Measurements from ENCODE around the gene ILF2. TPM values are rescaled to one million over a fixed set of nuclear protein-coding genes. Genes with fewer than 3 reads are reported as not detected.
"Not testable (repeated sequence)": the region's sequence is repeated elsewhere in the genome, so short reads cannot be mapped to it uniquely, and the experiment has no call there.

The ILF2 gene
- total RNA-seq, 1 donor from 2014 or later, result 148 TPM

DNA sequence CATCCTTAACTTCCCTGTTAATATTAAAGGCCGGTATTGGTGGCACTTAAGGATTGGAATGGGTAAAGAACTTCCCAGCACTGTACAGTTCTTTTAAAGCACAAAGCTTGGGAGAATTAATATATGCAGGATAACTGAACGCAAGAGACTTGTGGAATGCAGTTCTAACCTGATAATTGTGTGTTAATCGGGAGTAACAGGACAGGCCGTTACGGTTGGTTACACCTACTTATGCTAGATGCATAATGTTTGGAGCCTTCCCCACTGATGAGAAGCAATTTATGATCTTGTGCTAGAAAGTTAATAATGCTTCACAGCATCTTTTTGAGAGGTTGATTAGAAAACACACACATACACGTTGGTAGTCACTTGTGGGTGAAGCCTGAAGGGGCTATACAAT, 29.9 kb downstream of the ILF2 start:
- H3K27ac ChIP-seq (ENCODE audit: low read depth, low read length), result peak overlapping the region; percentile 79
- no peaks in the 10 kb centered on the region for H3K27me3 ChIP-seq (ENCODE audit: control insufficient read depth in 3 of 3, insufficient read depth in 3 of 3, low read length in 3 of 3)
- H3K9ac ChIP-seq (ENCODE audit: low read depth in 1 of 3, low read length in 3 of 3), result peak overlapping the region in 1 of 3 donors; percentile 45
- H3K4me3 ChIP-seq (ENCODE audit: low read length in 3 of 3), result no peak overlapping the region
- H3K36me3 ChIP-seq (ENCODE audit: control insufficient read depth in 3 of 3, insufficient read depth in 3 of 3, low read length in 3 of 3), result peaks cover 39 to 83% (median 63%) of the 10 kb centered on the region in 3 donors
- H3K4me1 ChIP-seq (ENCODE audit: control insufficient read depth in 3 of 3, insufficient read depth in 3 of 3, low read length in 3 of 3), result peaks cover 52 to 82% (median 63%) of the 10 kb centered on the region in 3 donors
- no peaks in the 10 kb centered on the region for H3K9me3 ChIP-seq (ENCODE audit: control insufficient read depth in 3 of 3, low read length in 3 of 3)

DNA sequence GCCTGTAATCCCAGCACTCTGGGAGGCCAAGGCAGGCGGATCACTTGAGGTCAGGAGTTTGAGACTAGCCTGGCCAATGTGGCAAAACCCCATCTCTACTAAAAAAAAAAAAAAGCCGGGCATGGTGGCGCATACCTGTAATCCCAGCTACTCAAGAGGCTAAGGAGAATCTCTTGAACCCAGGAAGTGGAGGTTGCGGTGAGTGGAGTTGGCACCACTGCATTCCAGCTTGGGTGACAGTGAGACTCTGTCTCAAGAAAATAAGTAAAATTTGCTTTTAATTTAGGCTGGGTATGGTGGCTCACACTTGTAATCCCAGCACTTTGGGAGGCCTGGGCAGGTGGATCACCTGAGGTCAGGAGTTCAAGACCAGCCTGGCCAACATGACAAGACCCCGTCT, 30.6 kb downstream of the ILF2 start:
- not testable (repeated sequence) for H3K9ac ChIP-seq (ENCODE audit: low read depth in 1 of 3, low read length in 3 of 3); H3K4me3 ChIP-seq (ENCODE audit: low read length in 3 of 3); H3K9me3 ChIP-seq (ENCODE audit: control insufficient read depth in 3 of 3, low read length in 3 of 3); H3K27me3 ChIP-seq (ENCODE audit: control insufficient read depth in 3 of 3, insufficient read depth in 3 of 3, low read length in 3 of 3)
- peak overlapping the region; percentile 79 for H3K27ac ChIP-seq (ENCODE audit: low read depth, low read length)
- H3K36me3 ChIP-seq (ENCODE audit: control insufficient read depth in 3 of 3, insufficient read depth in 3 of 3, low read length in 3 of 3), result peaks cover 33 to 77% (median 57%) of the 10 kb centered on the region in 3 donors
- peaks cover 55 to 83% (median 69%) of the 10 kb centered on the region in 3 donors for H3K4me1 ChIP-seq (ENCODE audit: control insufficient read depth in 3 of 3, insufficient read depth in 3 of 3, low read length in 3 of 3)

DNA sequence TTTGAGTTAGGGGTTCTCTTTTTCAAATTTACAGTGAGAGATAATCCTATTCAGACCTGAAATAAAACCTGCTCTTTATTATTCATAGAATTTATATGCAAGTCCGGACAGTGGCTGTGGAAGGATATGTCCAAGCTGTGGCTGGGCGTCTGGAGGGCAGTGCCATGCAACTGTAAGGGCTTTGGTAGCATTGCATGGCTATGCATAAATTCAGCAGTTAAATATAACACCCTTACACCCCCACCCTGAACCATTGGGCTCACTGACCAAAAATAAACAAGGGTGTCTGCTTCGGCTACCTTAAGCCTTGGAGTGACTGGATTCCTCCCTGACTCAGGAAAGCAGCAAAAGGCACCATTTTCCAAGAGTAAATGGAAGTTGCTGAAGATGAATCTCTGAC, 31.5 kb downstream of the ILF2 start:
- Histone ChIP-seq H3K4me1 (ENCODE audit: control insufficient read depth in 3 of 3, insufficient read depth in 3 of 3, low read length in 3 of 3) (peaks cover 53 to 84% (median 70%) of the 10 kb centered on the region in 3 donors), H3K9me3 (ENCODE audit: control insufficient read depth in 3 of 3, low read length in 3 of 3) (no peaks in the 10 kb centered on the region), H3K27ac (ENCODE audit: low read depth, low read length) (peak overlapping the region; percentile 79), H3K4me3 (ENCODE audit: low read length in 3 of 3) (peak overlapping the region in 1 of 3 donors; percentile 27), H3K9ac (ENCODE audit: low read depth in 1 of 3, low read length in 3 of 3) (peak overlapping the region in 2 of 3 donors; percentile 51 to 65), H3K36me3 (ENCODE audit: control insufficient read depth in 3 of 3, insufficient read depth in 3 of 3, low read length in 3 of 3) (peaks cover 27 to 69% (median 51%) of the 10 kb centered on the region in 3 donors), H3K27me3 (ENCODE audit: control insufficient read depth in 3 of 3, insufficient read depth in 3 of 3, low read length in 3 of 3) (no peaks in the 10 kb centered on the region)

DNA sequence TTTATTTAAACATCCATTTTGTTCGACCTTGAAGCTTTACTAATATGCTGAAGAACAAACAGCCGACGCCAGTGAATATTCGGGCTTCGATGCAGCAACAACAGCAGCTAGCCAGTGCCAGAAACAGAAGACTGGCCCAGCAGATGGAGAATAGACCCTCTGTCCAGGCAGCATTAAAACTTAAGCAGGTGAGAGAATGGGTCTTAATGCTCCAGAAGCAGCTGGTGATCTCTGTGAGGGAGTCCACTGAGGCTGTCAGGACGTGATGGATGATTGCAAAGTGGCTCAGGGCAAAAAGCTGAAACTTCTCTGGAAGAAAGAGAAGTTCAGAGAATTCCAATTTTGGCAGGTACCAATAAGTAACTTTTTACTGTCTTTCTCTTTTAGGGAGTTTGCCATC, 32.5 kb downstream of the ILF2 start:
- peaks cover 49 to 81% (median 65%) of the 10 kb centered on the region in 3 donors for H3K4me1 ChIP-seq (ENCODE audit: control insufficient read depth in 3 of 3, insufficient read depth in 3 of 3, low read length in 3 of 3)
- no peaks in the 10 kb centered on the region for H3K27me3 ChIP-seq (ENCODE audit: control insufficient read depth in 3 of 3, insufficient read depth in 3 of 3, low read length in 3 of 3)
- H3K9me3 ChIP-seq (ENCODE audit: control insufficient read depth in 3 of 3, low read length in 3 of 3), result no peaks in the 10 kb centered on the region
- peak overlapping the region; percentile 79 for H3K27ac ChIP-seq (ENCODE audit: low read depth, low read length)
- H3K36me3 ChIP-seq (ENCODE audit: control insufficient read depth in 3 of 3, insufficient read depth in 3 of 3, low read length in 3 of 3), result peaks cover 30 to 59% (median 49%) of the 10 kb centered on the region in 3 donors
- H3K9ac ChIP-seq (ENCODE audit: low read depth in 1 of 3, low read length in 3 of 3), result peak overlapping the region; percentile 1 to 51 (median 33)
- H3K4me3 ChIP-seq (ENCODE audit: low read length in 3 of 3), result peak overlapping the region in 1 of 3 donors; percentile 46

DNA sequence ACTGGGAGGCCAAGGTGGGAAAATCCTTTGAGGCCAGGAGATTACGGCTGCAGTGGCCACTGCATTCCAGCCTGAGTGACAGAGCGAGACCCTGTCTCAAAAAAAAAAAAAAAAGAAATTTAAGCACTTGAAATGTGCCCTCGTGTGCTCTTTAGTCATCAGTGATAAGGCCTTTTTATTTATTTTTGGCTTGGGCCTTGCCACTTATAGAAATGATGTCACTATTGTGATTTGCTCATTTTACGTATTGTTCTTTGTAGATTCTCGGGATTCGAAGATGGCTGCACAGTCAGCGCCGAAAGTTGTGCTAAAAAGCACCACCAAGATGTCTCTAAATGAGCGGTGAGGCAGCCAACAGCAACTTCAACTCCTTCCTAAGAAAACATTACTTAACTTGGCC, 34.5 kb downstream of the ILF2 start:
- H3K36me3 ChIP-seq (ENCODE audit: control insufficient read depth in 3 of 3, insufficient read depth in 3 of 3, low read length in 3 of 3), result peaks cover 21 to 47% (median 30%) of the 10 kb centered on the region in 3 donors
- H3K4me1 ChIP-seq (ENCODE audit: control insufficient read depth in 3 of 3, insufficient read depth in 3 of 3, low read length in 3 of 3), result peaks cover 60 to 72% (median 72%) of the 10 kb centered on the region in 3 donors
- no peaks in the 10 kb centered on the region for H3K27me3 ChIP-seq (ENCODE audit: control insufficient read depth in 3 of 3, insufficient read depth in 3 of 3, low read length in 3 of 3)
- no peaks in the 10 kb centered on the region for H3K9me3 ChIP-seq (ENCODE audit: control insufficient read depth in 3 of 3, low read length in 3 of 3)
- peak overlapping the region; percentile 79 for H3K27ac ChIP-seq (ENCODE audit: low read depth, low read length)
- peak overlapping the region; percentile 45 to 99 (median 56) for H3K4me3 ChIP-seq (ENCODE audit: low read length in 3 of 3)
- H3K9ac ChIP-seq (ENCODE audit: low read depth in 1 of 3, low read length in 3 of 3), result peak overlapping the region in 1 of 3 donors; percentile 70

DNA sequence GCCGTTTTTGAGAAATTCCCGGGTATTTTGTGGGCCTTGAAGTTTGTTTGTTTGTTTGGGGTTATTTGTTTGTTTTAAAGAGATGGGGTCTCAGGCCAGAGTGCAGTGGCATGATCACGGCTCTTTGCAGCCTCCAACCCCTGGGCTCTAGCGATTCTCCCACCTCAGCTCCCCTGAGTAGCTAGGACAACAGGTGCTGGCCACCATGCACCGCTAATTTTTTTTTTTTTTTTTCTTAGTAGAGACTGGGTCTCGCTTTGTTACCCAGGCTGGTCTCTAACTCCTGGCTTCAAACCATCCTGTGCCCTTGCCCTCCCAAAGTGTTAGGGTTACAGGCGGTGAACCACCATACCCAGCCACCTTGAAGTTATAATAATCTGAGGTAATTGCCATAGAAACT, 34.9 kb downstream of the ILF2 start:
- peak overlapping the region; percentile 43 to 99 (median 70) for H3K9ac ChIP-seq (ENCODE audit: low read depth in 1 of 3, low read length in 3 of 3)

DNA sequence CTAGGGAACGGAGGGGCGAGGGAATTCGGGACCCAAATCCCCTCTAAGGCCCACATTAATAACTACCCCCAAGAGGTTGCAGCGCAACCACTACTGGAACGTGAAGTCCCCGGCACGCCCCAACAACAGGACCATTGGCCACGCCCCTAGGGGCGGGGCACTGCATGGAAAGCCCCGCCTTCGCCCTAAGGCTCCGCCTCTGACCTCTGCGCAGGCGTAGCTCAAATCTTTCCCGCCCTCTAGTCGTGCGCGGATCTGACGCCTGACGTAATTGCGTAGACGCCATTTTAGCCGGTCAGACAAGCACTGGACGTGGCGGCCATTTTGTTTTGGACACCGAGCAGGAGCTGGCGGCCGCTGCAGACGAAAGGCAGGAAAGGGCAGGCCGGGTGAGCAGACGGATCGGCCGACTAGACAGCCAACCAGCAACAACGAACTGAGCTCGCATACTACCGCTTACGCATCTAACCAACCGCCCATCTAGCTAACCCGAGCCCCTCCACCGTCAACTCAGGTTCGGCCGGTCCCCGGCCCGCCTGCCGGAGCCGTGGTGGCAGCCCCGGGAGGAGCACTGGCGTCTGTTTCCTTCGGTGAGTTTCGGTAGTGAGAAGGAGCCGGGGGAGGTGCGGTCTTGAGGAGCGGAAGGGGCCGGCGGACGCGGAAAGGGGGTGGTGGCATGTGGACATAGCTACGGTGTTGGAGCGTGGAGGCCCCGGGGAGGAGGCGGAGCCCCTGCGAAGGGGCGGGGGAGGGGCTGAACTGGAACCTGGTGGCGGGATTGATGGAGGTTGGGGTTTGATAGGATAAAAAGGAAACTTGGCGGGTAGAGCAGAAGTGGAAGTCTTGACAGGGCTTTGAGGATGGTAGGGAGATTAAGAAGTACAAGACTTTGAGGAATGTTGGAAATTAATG, 36.8 kb downstream of the ILF2 start, which contains the start of gene CHTOP:
Gene CHTOP (plus strand): TSS at position 313 of the 912 bp plus-strand sequence. CDS start 2,523 bp downstream, outside the sequence.
- Histone ChIP-seq H3K36me3 (ENCODE audit: control insufficient read depth in 3 of 3, insufficient read depth in 3 of 3, low read length in 3 of 3) (peaks cover 19 to 28% (median 20%) of the 10 kb centered on the region in 3 donors), H3K27ac (ENCODE audit: low read depth, low read length) (peak within 1 kb of the TSS; percentile 99), H3K27me3 (ENCODE audit: control insufficient read depth in 3 of 3, insufficient read depth in 3 of 3, low read length in 3 of 3) (no peaks in the 10 kb centered on the region)

More for the DNA sequence above, 34.9 kb downstream of the ILF2 start:
- Histone ChIP-seq H3K27me3 (ENCODE audit: control insufficient read depth in 3 of 3, insufficient read depth in 3 of 3, low read length in 3 of 3) (no peaks in the 10 kb centered on the region), H3K27ac (ENCODE audit: low read depth, low read length) (peak overlapping the region; percentile 79), H3K9me3 (ENCODE audit: control insufficient read depth in 3 of 3, low read length in 3 of 3) (no peaks in the 10 kb centered on the region), H3K36me3 (ENCODE audit: control insufficient read depth in 3 of 3, insufficient read depth in 3 of 3, low read length in 3 of 3) (peaks cover 19 to 43% (median 26%) of the 10 kb centered on the region in 3 donors), H3K4me1 (ENCODE audit: control insufficient read depth in 3 of 3, insufficient read depth in 3 of 3, low read length in 3 of 3) (peaks cover 63 to 72% (median 72%) of the 10 kb centered on the region in 3 donors), H3K4me3 (ENCODE audit: low read length in 3 of 3) (peak overlapping the region; percentile 45 to 99 (median 56))

DNA sequence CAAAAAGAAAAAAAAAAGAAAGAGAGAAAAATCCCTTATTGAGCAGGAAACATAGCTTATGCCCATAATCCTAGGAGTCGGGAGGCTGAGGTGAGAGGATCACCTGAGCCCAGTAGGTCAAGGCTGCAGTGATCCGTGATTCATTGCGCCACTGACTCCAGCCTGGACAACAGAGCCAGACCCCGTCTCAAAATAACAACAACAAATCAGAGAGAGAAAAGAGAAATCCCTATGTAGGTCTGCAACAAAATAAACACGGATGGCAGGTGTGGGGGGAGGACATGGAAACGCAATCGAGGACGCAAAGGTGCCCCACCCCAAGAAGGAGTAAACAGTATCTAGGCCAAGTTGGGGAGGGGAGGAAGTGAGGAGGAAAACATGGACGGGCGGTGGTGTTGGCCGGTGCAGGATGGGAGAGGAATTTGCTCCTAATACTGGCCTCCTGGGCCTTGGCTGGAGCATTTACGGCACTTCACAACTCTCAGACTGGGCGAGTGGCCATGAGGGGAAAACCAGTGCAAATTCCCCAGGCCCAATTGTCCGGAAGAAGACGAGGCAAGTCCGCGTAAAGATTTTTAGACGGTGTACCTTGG, 37.5 kb downstream of the ILF2 start:
- H3K4me1 ChIP-seq (ENCODE audit: control insufficient read depth in 3 of 3, insufficient read depth in 3 of 3, low read length in 3 of 3), result peaks cover 60 to 76% (median 65%) of the 10 kb centered on the region in 3 donors
- H3K36me3 ChIP-seq (ENCODE audit: control insufficient read depth in 3 of 3, insufficient read depth in 3 of 3, low read length in 3 of 3), result peaks cover 18 to 24% (median 20%) of the 10 kb centered on the region in 3 donors
- no peaks in the 10 kb centered on the region for H3K9me3 ChIP-seq (ENCODE audit: control insufficient read depth in 3 of 3, low read length in 3 of 3)
- peak overlapping the region; percentile 67 to 99 (median 98) for H3K4me3 ChIP-seq (ENCODE audit: low read length in 3 of 3)
- H3K27me3 ChIP-seq (ENCODE audit: control insufficient read depth in 3 of 3, insufficient read depth in 3 of 3, low read length in 3 of 3), result no peaks in the 10 kb centered on the region
- H3K9ac ChIP-seq (ENCODE audit: low read depth in 1 of 3, low read length in 3 of 3), result peak overlapping the region; percentile 36 to 100 (median 99)
- H3K27ac ChIP-seq (ENCODE audit: low read depth, low read length), result peak overlapping the region; percentile 99

More for the DNA sequence above, 36.8 kb downstream of the ILF2 start, which contains the start of gene CHTOP:
- Histone ChIP-seq H3K9me3 (ENCODE audit: control insufficient read depth in 3 of 3, low read length in 3 of 3) (no peaks in the 10 kb centered on the region), H3K4me1 (ENCODE audit: control insufficient read depth in 3 of 3, insufficient read depth in 3 of 3, low read length in 3 of 3) (peaks cover 67 to 75% (median 73%) of the 10 kb centered on the region in 3 donors), H3K9ac (ENCODE audit: low read depth in 1 of 3, low read length in 3 of 3) (peak within 1 kb of the TSS; percentile 99 to 100 (median 100)), H3K4me3 (ENCODE audit: low read length in 3 of 3) (peak within 1 kb of the TSS; percentile 98 to 99 (median 99))

DNA sequence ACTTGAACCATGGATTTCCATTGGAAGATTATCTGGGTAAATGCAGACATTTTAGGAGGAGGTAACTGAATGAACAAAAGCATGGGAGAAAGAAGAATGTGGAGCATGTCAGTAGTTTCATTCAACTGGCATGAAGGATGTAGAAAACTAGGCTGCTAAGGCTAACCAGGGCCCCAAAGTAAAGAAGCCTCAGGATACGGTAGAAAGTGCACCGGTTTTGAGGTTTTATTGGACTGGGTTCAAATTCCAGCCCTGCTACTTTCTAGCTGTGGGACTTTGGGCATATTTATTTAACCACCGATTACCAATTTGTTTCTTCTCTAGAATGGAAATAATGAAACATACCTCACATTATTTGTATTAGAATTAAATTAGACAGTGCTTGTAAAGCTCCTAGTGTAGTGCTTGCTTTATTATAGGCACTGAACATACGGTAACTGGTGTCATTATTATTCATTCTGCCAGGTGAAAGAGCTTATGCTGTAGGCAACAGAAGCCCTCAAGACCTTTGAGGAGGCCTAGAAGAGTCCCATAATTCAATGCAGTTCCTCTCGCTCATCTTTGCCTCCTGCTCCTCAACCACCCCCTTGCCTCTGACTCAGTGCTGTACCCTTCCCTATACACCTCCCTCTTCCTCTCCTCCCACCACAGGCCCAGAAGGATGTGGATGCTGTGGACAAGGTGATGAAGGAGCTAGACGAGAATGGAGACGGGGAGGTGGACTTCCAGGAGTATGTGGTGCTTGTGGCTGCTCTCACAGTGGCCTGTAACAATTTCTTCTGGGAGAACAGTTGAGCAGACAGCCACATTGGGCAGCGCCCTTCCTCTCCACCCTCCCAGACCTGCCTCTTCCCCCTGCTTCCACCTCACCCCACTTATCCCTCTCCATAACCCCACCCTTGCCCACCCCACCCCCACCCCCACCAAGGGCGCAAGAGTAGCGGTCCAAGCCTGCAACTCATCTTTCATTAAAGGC, 39.5 kb downstream of the ILF2 start:
- H3K36me3 ChIP-seq (ENCODE audit: control insufficient read depth in 3 of 3, insufficient read depth in 3 of 3, low read length in 3 of 3), result peaks cover 1 to 11% (median 8%) of the 10 kb centered on the region in 3 donors
- peaks cover 58 to 75% (median 61%) of the 10 kb centered on the region in 3 donors for H3K4me1 ChIP-seq (ENCODE audit: control insufficient read depth in 3 of 3, insufficient read depth in 3 of 3, low read length in 3 of 3)
- no peaks in the 10 kb centered on the region for H3K9me3 ChIP-seq (ENCODE audit: control insufficient read depth in 3 of 3, low read length in 3 of 3)
- H3K4me3 ChIP-seq (ENCODE audit: low read length in 3 of 3), result peak overlapping the region in 2 of 3 donors; percentile 75 to 84
- H3K9ac ChIP-seq (ENCODE audit: low read depth in 1 of 3, low read length in 3 of 3), result peak overlapping the region; percentile 40 to 96 (median 40)
- H3K27me3 ChIP-seq (ENCODE audit: control insufficient read depth in 3 of 3, insufficient read depth in 3 of 3, low read length in 3 of 3), result no peaks in the 10 kb centered on the region
- H3K27ac ChIP-seq (ENCODE audit: low read depth, low read length), result peak overlapping the region; percentile 91
